ENCODE results near the gene SLC39A11. TPM values are rescaled to one million over a fixed set of nuclear protein-coding genes. Genes with fewer than 3 reads are reported as not detected.

The SLC39A11 gene
- total and polyA plus RNA-seq, 2 of the 13 experiments (the other 11 are each of a cell fraction or from before 2014, with no cell fraction given) = 17.2 to 31.5 TPM

DNA sequence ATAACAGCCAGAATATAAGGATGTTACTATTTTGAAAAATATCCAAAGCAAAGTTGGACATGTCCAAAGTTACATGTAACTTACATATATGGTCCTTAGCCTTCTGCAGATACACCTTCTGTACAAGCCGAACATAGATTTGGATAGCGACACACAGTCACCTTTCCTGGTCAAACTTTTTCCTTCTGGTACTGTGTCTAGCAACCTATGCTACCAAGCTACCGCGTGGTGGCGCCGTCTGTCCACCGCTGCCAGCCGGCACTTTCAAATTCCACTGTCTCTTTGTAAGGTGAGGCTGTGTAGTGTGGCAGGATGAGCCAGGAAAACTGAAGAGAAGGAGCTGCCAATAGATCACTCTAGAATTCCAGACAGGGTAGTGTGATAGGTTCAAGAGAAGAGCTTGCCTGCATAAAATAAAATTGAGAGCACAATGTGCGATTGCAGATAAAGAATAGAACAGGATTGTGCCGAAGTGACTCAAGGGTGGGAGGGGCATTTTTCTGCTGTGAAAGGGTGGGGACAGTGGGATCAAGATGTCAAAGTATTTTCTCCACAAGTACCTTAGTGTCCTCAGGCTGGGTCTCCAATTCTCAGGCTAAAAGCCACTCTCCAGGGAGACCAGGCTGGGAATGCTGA, 366.9 kb downstream of the SLC39A11 start (continued):
- TF ChIP-seq RARA (CRISPR knock-in tag; IDR thresholded peaks at IDR 0.05) (no peak), TCF7 (IDR thresholded peaks at IDR 0.05; ENCODE audit: low read depth) (no peak), EZH2 (conservative IDR thresholded peaks at IDR 0.05; ENCODE audit: low read depth, low read length) (no peak), SIX1 (CRISPR knock-in tag; IDR thresholded peaks at IDR 0.05; ENCODE audit: borderline replicate concordance) (no peak), ZFAT (CRISPR knock-in tag; conservative IDR thresholded peaks at IDR 0.05) (no peak), ZNF572 (CRISPR knock-in tag; IDR thresholded peaks at IDR 0.05) (no peak), ZNF737 (CRISPR knock-in tag; IDR thresholded peaks at IDR 0.05; ENCODE audit: borderline replicate concordance) (no peak), TARDBP (CRISPR knock-in tag; IDR thresholded peaks at IDR 0.05) (peak; percentile 24; the same call in 1 of the 2 replicates), U2AF2 (IDR thresholded peaks at IDR 0.05; ENCODE audit: low read depth, low read length) (no peak), ZNF792 (CRISPR knock-in tag; IDR thresholded peaks at IDR 0.05) (no peak), ZNF383 (CRISPR knock-in tag; IDR thresholded peaks at IDR 0.05; ENCODE audit: borderline replicate concordance) (no peak), MEIS2 (CRISPR knock-in tag; IDR thresholded peaks at IDR 0.05) (peak; percentile 55; the same call in 1 of the 2 replicates), ZNF510 (CRISPR knock-in tag; IDR thresholded peaks at IDR 0.05; ENCODE audit: low read depth) (no peak), HNF4G (IDR thresholded peaks at IDR 0.05; ENCODE audit: borderline replicate concordance, low read depth, low read length) (peak; percentile 14; the same call in 1 of the 2 replicates), HNF4G (CRISPR knock-in tag; IDR thresholded peaks at IDR 0.05; ENCODE audit: borderline replicate concordance, low read depth) (no peak), STAT5B (CRISPR knock-in tag; IDR thresholded peaks at IDR 0.05) (no peak), RCOR2 (CRISPR knock-in tag; IDR thresholded peaks at IDR 0.05) (0 out of 2 replicates have a peak, but pooled peaks have one; percentile 35), ZNF589 (CRISPR knock-in tag; conservative IDR thresholded peaks at IDR 0.05) (no peak), NFKB2 (CRISPR knock-in tag; IDR thresholded peaks at IDR 0.05; ENCODE audit: borderline replicate concordance) (no peak; the same call in 1 of the 2 replicates), NR2C2 (CRISPR knock-in tag; IDR thresholded peaks at IDR 0.05; ENCODE audit: borderline replicate concordance) (no peak)
- TF ChIP-seq, protein P1, sequence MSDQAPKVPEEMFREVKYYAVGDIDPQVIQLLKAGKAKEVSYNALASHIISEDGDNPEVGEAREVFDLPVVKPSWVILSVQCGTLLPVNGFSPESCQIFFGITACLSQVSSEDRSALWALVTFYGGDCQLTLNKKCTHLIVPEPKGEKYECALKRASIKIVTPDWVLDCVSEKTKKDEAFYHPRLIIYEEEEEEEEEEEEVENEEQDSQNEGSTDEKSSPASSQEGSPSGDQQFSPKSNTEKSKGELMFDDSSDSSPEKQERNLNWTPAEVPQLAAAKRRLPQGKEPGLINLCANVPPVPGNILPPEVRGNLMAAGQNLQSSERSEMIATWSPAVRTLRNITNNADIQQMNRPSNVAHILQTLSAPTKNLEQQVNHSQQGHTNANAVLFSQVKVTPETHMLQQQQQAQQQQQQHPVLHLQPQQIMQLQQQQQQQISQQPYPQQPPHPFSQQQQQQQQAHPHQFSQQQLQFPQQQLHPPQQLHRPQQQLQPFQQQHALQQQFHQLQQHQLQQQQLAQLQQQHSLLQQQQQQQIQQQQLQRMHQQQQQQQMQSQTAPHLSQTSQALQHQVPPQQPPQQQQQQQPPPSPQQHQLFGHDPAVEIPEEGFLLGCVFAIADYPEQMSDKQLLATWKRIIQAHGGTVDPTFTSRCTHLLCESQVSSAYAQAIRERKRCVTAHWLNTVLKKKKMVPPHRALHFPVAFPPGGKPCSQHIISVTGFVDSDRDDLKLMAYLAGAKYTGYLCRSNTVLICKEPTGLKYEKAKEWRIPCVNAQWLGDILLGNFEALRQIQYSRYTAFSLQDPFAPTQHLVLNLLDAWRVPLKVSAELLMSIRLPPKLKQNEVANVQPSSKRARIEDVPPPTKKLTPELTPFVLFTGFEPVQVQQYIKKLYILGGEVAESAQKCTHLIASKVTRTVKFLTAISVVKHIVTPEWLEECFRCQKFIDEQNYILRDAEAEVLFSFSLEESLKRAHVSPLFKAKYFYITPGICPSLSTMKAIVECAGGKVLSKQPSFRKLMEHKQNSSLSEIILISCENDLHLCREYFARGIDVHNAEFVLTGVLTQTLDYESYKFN (CRISPR knock-in tag; conservative IDR thresholded peaks at IDR 0.05) = no peak
- TF ChIP-seq, protein P2, sequence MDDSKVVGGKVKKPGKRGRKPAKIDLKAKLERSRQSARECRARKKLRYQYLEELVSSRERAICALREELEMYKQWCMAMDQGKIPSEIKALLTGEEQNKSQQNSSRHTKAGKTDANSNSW (CRISPR knock-in tag; IDR thresholded peaks at IDR 0.05; ENCODE audit: borderline replicate concordance) = no peak
- TF ChIP-seq, protein P3, sequence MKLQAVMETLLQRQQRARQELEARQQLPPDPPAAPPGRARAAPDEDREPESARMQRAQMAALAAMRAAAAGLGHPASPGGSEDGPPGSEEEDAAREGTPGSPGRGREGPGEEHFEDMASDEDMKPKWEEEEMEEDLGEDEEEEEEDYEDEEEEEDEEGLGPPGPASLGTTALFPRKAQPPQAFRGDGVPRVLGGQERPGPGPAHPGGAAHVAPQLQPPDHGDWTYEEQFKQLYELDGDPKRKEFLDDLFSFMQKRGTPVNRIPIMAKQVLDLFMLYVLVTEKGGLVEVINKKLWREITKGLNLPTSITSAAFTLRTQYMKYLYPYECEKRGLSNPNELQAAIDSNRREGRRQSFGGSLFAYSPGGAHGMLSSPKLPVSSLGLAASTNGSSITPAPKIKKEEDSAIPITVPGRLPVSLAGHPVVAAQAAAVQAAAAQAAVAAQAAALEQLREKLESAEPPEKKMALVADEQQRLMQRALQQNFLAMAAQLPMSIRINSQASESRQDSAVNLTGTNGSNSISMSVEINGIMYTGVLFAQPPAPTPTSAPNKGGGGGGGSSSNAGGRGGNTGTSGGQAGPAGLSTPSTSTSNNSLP (IDR thresholded peaks at IDR 0.05; ENCODE audit: low read depth, low read length) = no peak
- TF ChIP-seq, protein P4, sequence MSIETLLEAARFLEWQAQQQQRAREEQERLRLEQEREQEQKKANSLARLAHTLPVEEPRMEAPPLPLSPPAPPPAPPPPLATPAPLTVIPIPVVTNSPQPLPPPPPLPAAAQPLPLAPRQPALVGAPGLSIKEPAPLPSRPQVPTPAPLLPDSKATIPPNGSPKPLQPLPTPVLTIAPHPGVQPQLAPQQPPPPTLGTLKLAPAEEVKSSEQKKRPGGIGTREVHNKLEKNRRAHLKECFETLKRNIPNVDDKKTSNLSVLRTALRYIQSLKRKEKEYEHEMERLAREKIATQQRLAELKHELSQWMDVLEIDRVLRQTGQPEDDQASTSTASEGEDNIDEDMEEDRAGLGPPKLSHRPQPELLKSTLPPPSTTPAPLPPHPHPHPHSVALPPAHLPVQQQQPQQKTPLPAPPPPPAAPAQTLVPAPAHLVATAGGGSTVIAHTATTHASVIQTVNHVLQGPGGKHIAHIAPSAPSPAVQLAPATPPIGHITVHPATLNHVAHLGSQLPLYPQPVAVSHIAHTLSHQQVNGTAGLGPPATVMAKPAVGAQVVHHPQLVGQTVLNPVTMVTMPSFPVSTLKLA (IDR thresholded peaks at IDR 0.05) = no peak

All from HepG2 (cell line).